GM21529 (cell line): ENCODE measurements around the gene PIP5K1B.

Experiments used
- ATAC-seq: cut with Tn5 transposase; IDR thresholded peaks from one replicate; pipeline ENCODE4 v1.9.1; 2021; ENCODE audit not compliant: unreplicated experiment

PIP5K1B gene

DNA sequence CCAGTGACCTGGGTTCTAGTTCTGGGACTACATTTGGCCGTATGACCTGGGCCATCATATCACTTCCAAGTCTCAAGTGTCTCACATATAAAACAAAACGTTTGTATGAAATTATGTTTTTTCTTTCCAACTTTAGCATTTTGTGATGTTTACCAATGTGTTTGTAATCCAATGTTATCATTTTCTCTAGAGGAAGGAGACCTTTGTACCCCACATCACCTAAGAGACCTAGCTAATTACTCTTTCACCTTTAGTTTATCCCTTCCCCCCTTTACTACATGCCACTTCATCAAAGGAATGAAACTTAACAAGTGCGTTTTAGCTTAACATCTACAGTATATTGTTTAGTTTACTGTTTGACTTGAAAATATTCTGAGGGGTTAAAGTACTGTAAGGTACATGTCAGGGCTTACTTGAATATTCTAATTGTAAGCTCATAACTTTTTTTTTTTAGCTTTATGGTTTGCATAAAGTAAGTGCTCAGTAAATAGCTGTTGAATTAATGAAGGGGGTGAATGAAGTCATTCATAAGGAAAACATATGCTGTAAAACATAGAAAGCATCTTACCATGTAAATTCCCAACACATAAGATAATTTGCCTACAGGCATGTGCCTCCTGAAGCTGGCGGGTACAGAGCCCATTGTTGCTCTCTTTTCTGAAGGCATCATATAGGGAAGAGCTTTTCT, 2.9 kb downstream of the PIP5K1B start:
- no peak for ATAC-seq

DNA sequence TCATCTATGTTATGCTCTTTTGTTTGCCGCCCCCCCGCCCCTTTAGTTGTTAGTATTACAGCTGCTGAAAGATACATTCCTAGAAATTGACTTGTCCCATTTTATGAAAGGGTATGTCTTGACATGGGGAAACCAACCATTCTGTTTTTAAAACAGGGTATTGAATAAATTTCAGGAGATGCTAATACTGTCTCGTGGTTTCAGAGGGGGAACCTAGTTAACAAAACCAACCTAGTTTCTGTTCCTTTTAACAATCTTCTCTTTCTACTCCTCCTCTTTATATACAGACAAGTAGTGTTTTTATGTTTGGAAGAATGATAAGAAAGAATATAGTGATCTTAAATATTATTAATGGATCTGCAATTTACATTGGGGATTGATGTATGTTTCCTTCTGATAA, 3.5 kb downstream of the PIP5K1B start:
- ATAC-seq, result no peak

DNA sequence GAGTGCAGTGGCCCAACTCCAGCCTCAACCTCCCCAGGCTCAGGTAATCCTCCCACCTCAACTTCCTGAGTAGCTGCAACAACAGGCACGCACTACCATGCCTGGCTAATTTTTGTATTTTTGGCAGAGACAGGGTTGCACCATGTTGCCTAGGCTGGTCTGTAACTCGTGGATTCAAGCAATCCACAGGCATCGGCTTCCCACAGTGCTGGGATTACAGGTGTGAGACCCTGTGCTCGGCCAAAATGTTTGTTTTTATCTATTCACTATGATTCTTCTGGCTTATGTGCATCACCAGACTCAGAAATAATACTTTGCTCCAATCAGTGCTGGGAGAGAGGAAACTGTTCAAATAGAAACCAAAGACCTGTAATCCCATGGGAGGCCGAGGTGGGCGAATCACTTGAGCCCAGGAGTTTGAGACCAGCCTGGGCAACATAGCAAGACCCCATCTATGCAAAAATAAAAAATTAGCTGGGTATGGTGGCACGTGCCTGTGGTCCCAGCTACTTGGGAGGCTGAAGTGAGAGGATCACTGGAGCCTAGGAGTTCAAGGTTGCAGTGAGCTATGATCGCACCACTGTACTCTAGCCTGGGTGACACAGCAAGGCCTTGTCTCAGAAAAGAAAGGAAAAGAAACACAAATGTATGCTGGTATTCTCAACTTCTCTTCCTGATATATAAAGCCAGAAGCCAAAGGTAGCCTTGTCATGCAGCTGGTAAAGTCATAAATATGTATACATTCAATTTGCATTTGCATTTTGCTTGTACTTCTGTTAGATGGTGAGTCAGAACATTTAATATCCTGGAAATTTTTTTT, 4.5 kb downstream of the PIP5K1B start:
- no peak for ATAC-seq

- no peak for ATAC-seq
These were observed 5.1 kb downstream of the PIP5K1B start for GRCh38 chr9:68710111-68710471.

- no peak for ATAC-seq
These were observed 6.2 kb downstream of the PIP5K1B start for GRCh38 chr9:68711281-68711680.

GRCh38 chr9:68711932-68712331, 6.9 kb downstream of the PIP5K1B start:
- no peak for ATAC-seq

DNA sequence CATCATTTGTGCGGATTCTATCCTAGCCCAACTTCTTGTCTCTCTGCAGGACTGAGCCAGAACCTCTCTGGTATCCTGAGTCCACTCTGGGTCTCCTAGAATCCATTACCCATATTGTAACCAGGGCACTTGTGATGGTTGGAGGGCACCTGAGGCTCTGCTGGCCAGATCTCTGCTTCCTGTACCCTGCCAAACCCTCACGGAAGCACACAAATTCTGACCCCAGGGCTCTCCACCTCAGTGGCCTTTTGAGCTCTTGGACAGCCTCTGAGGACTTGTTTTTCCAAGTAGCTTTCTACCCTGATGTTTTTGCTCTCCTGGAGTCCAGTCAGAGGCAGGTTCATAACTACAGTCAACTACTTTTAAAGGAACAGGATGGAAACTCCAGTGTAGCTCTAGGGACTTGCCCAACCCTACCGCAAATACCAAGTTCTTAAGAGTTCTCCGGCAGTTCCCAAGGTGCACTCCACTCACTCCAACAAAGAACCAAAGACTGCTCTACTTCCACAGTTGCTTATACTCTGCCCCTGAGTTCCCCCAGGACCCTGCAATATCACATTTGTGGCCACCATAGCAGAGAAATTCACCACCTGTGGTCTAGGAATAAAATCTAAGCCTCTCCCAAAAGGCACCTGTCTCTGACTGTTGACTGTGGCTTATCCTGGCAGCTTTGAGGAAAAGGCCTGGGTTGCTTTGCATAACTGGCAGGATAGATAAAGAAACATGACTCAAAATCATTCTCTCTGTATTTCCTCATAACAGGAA, 9.6 kb downstream of the PIP5K1B start:
- ATAC-seq, result no peak

GRCh38 chr9:68715181-68715456, 10.1 kb downstream of the PIP5K1B start:
- no peak for ATAC-seq

- no peak for ATAC-seq
These were observed 12.8 kb downstream of the PIP5K1B start for GRCh38 chr9:68717552-68718443.

GRCh38 chr9:68719847-68720246, 14.8 kb downstream of the PIP5K1B start:
- no peak for ATAC-seq

- no peak for ATAC-seq
These were observed 15.7 kb downstream of the PIP5K1B start for GRCh38 chr9:68720656-68721313.

- no peak for ATAC-seq
These were observed 16.8 kb downstream of the PIP5K1B start for GRCh38 chr9:68721666-68722330.

DNA sequence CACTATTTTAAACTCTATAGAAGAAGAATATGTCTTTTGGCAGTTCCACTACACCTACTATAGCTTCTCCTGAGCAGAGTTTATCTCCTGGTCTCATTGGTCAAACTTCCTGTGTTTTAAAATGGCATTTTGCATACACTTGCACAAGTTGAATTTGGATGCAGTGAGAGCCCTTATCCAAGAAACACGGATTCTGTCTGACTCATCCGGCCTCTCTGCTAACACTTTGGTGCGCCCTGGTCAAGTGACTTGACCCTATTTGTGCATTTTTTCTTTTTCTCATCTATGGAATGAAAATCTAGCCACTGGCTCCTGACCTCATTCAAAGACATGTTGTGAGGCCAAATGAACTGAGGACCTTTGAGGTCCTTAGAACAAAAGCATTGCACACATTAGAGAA, 20.0 kb downstream of the PIP5K1B start:
- ATAC-seq, result no peak

DNA sequence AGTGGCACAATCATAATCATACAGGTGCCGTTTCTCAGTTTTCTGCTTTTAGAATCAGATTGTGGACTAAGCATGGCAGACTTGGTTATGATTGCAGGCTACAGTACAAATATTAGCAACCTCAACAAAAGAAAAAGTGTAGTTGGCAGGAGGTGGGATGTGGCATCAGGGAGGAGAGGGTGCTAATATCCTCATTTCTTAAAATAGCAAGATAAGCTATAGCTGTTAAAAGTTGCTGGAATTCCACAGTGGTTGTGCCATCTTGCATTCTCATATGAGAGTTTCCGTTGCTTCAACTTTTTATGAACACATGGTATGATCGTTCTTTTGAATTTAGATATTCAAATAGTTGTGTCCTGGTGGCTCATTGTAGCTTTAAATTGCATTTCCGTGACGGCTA, 21.4 kb downstream of the PIP5K1B start:
- ATAC-seq, result no peak

GRCh38 chr9:68727636-68728035, 22.6 kb downstream of the PIP5K1B start:
- ATAC-seq, result no peak

DNA sequence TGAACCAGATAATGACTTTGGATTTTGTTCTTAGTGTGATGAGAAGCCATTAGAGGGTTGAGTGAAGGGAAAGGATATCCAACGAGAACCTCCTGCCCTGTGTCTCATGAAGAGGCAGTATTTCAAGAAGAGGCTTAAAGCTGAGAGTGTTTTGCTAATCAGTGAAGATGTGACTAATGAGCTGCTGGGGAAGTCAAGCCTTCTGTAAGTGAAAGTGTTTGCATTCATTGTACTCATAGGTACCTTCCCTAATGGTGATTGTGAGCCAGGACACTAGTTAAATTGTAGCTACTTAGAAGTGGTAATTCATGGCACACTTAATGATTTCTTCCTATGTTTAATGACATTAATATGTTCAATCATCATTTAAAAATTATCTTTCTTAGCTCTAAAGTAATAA, 23.7 kb downstream of the PIP5K1B start:
- ATAC-seq, result no peak

DNA sequence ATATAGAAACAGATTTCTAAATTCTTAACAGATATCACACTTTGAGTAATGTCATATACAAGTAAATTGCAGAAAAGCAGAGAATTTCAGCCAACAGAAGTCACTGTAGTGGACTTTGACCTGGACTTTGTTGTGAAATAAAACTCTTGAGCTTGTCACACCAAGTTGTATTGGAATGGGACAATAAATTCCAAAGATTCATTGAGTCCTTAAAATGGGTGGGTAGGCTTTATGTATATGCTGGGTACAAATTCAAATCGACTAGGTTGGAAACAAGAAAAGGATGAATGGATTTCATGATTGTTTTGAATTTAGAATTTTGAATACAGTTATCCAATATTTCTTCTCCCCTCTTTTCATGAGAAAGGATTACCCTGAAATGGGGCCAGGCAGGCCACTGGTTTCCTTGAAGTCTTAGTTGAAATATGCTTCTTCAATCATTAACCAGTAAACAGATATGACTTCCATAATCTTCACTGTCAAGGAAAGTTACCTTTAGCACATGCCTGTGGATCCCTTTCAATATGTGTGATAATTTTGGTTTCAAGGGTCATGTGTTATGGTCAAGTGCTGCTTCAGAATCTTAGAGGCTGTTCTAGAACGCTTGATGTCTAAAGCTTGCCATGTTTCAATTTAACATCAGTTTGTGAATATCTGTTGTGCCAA, 25.7 kb downstream of the PIP5K1B start:
- no peak for ATAC-seq

DNA sequence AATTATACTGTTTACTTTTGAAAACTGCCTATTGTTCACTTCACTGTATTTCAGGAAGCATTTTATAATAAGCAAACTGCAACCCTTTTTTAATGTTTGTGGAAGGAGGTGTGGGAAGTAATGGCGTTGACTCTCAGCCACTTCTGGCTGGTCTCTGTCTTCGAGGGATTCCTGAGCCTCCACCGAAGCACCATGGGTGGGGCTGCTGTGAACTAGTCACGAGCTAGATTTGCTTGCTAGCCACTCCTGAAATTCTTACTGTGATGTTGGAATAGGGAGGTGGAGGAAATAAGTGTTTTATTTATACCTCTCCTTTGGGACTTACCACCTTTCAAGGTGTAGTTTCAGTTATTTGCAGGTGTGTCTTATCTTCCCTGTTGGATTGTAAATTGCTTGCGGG, 26.8 kb downstream of the PIP5K1B start:
- ATAC-seq, result no peak

GRCh38 chr9:68732405-68733020, 27.5 kb downstream of the PIP5K1B start:
- no peak for ATAC-seq
